Stomach (tissue), 9 donors: ENCODE data around the gene LDB1. TPM values are rescaled to one million over a fixed set of nuclear protein-coding genes. Genes with fewer than 3 reads are reported as not detected.

Source experiments
- DNase-seq, 2 donors: peaks; one replicate each; pipeline versions ENCODE4 v3.0.0 to v3.0.0-alpha.2; 2013 to 2019
- H3K27ac ChIP-seq, 5 donors: fragments of 200-600 bp in 4 of 5; sonication (generic) in 4 of 5; one replicate each; pipeline ENCODE4 v1.5.1; 2013 to 2019; ENCODE audit warnings: mild to moderate bottlenecking in 1 of 5, moderate library complexity in 1 of 5
- H3K27me3 ChIP-seq, 3 donors: fragments of 200-600 bp; sonication (generic); one replicate each; pipeline ENCODE4 v1.5.1; 2017 to 2019; ENCODE audit warnings: mixed run types in 1 of 3
- H3K36me3 ChIP-seq, 4 donors: fragments of 200-600 bp; sonication (generic); 1 replicate in 3 of 4; 2 replicates in 1 of 4; pipeline ENCODE4 v1.5.1; 2016 to 2019
- H3K4me1 ChIP-seq, 4 donors: fragments of 200-600 bp; sonication (generic); one replicate each; pipeline ENCODE4 v1.5.1; 2016 to 2019
- H3K4me3 ChIP-seq, 4 donors: fragments of 200-600 bp; sonication (generic) in 3 of 4; one replicate each; pipeline ENCODE4 v1.5.1; 2016 to 2019; ENCODE audit warnings: mild to moderate bottlenecking in 1 of 4
- H3K9me3 ChIP-seq, 4 donors: fragments of 200-600 bp; sonication (generic); one replicate each; pipeline ENCODE4 v1.5.1; 2016 to 2019
- CTCF ChIP-seq, 7 experiments: fragments of 450-650 bp in 4 of 7; fragments of 200-600 bp in 3 of 7; sonication (generic) in 3 of 7; IDR thresholded peaks; one replicate each; pipeline ENCODE4 v1.5.1; 2016 to 2019; ENCODE audit warnings: antibody characterized with exemption in 7 of 7, control low read depth in 2 of 7, mild to moderate bottlenecking in 1 of 7
- EP300 ChIP-seq: sonication (generic); formaldehyde crosslinking; IDR thresholded peaks from one replicate; pipeline ENCODE4 v1.6.1; 2017; ENCODE audit warnings: antibody characterized with exemption
- POLR2A ChIP-seq, 4 donors: fragments of 450-650 bp; IDR thresholded peaks; one replicate each; pipeline ENCODE4 v1.6.1; 2016; ENCODE audit warnings: antibody characterized with exemption in 4 of 4, control low read depth in 2 of 4, mild to moderate bottlenecking in 1 of 4, moderate library complexity in 1 of 4
- POLR2AphosphoS5 ChIP-seq, 3 donors: sonication (generic); formaldehyde crosslinking; IDR thresholded peaks; one replicate each; pipeline ENCODE4 v1.6.1; 2016; ENCODE audit warnings: antibody characterized with exemption in 3 of 3
- WGBS, 5 donors: extraction: QIAGEN DNeasy Blood & Tissue Kit in 3 of 5; methylation state at CpG; one replicate each; pipeline versions ENCODE4 v1.1.5 to v1.1.7; 2013 to 2018; 5-methylcytosine and 5-hydroxymethylcytosine counted together
- intact Hi-C: fragments of 100-400 bp; cut with DNase I; formaldehyde crosslinking; loops from one replicate; pipeline ENCODE4 v1.15.1; 2023; ENCODE audit warnings: low total_unique reads
- polyA plus RNA-seq, 3 donors: library from polyadenylated mRNA; stranded (reverse); fragments of 200-250 nt; gene quantifications; one replicate each; pipeline ENCODE4 v1.2.3, GENCODE V29; 2013
- total RNA-seq, 5 donors: library from RNA; depleted of rRNA; stranded (reverse); fragments of >200 nt; gene quantifications; one replicate each; pipeline versions ENCODE4 v1.1.0 to v1.2.3, GENCODE V29; 2014 to 2016
- donor health status: healthy with polysubstance abuse.
- donor health status: Bipolar disorder and iron deficiency.
- donor health status: healthy.

The LDB1 gene
- total and polyA plus RNA-seq, 8 donors = 20.4 to 43.7 (median 28.2) TPM

DNA sequence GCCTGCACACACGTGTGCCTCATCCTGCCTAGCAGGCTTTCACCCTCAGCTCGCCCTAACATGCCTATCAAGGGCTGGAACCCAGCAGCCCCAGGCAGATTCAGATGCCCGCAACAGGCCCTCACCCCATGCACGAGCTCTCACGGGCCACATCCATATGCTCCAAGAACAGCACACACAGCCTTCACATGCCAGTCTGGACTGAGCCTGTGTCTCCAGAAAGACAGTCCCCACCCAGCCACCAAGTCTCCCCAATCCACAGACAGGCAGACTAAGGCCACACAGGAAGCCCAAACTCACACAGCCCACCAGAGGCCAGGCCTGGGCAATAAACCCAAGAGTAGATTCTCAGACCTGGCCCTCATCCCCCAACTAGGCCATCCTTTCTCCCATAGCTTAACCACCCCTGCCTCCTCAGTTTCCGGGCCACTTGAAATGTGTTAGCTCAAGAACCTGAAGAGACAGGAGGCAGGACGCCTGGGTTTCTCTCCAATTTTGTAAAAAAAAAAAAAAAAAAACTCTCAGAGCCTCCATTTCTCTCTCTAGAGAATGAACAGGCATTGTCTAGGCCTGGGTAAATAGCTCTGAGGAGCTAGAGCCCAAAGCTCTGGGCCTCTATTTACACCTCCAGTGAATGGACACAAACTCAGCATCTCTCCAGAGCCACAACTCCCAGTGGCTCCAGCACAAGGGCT, 6.8 kb downstream of the LDB1 start:
- peak overlapping the region; percentile 62 to 83 (median 76) for H3K4me3 ChIP-seq

GRCh38 chr10:102112210-102112817, 7.9 kb downstream of the LDB1 start:
- WGBS, 5 donors = 30 to 67% (median 53%) methylated on average over 2 to 3 of the region's 3 CpGs
- no peaks in the 10 kb centered on the region for H3K9me3 ChIP-seq
- no peak for TF ChIP-seq CTCF (IDR thresholded peaks at IDR 0.05)
- TF ChIP-seq EP300 = no peak
- no peak for TF ChIP-seq POLR2AphosphoS5 (IDR thresholded peaks at IDR 0.05)
- TF ChIP-seq POLR2A (IDR thresholded peaks at IDR 0.05) = no peak
- intact Hi-C loops = no loop called here
- DNase-seq = no peak
- peak overlapping the region in 1 of 4 donors; percentile 83 for H3K4me3 ChIP-seq
- no peaks in the 10 kb centered on the region for H3K27me3 ChIP-seq
- H3K4me1 ChIP-seq = peaks cover 44 to 54% (median 50%) of the 10 kb centered on the region in 4 donors
- H3K36me3 ChIP-seq = peaks cover 44 to 46% (median 45%) of the 10 kb centered on the region in 4 donors
- H3K27ac ChIP-seq = no peak overlapping the region

More for the DNA sequence above, 6.8 kb downstream of the LDB1 start:
- H3K36me3 ChIP-seq = peaks cover 33 to 35% (median 34%) of the 10 kb centered on the region in 4 donors
- TF ChIP-seq CTCF (IDR thresholded peaks at IDR 0.05) (no peak), POLR2AphosphoS5 (IDR thresholded peaks at IDR 0.05) (no peak), POLR2A (IDR thresholded peaks at IDR 0.05) (no peak), EP300 (no peak)
- no peaks in the 10 kb centered on the region for H3K27me3 ChIP-seq
- WGBS, 5 donors = 33 to 57% (median 35%) methylated on average over 4 to 7 of the region's 7 CpGs
- peaks cover 55 to 65% (median 60%) of the 10 kb centered on the region in 4 donors for H3K4me1 ChIP-seq
- H3K9me3 ChIP-seq = no peaks in the 10 kb centered on the region
- DNase-seq = peak in 1 of 2 donors; percentile 28
- H3K27ac ChIP-seq = peak overlapping the region in 3 of 5 donors; percentile 87 to 99 (median 95)
- intact Hi-C loops = no loop called here

DNA sequence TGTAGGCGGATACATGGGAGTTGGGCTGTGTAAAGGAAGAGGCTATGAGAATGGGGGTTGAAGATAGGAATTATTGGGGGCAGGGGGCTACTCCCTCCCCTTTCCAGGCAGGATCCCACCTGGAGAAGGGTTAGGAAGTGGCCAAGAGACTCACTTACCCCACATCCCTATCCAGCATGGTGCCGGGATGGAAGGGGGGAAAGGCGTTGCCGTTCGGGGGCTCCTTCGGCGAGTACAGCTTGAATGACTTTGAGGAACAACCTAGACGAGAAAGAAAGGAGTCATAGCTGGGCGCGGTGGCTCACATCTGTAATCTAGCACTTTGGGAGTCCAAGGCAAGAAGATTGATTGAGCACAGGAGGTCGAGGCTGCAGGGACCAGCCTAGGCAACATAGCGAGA, 8.9 kb downstream of the LDB1 start:
- Histone ChIP-seq H3K27ac (no peak overlapping the region), H3K9me3 (no peaks in the 10 kb centered on the region), H3K4me3 (no peak overlapping the region), H3K27me3 (no peaks in the 10 kb centered on the region), H3K36me3 (peaks cover 46 to 55% (median 53%) of the 10 kb centered on the region in 4 donors), H3K4me1 (peaks cover 34 to 44% (median 39%) of the 10 kb centered on the region in 4 donors)
- intact Hi-C loops = no loop called here
- WGBS, 5 donors = 89 to 93% (median 92%) methylated on average over 12 of the region's 12 CpGs
- no peak for DNase-seq
- TF ChIP-seq POLR2A (IDR thresholded peaks at IDR 0.05) (no peak), CTCF (IDR thresholded peaks at IDR 0.05) (no peak), POLR2AphosphoS5 (IDR thresholded peaks at IDR 0.05) (no peak), EP300 (no peak)

DNA sequence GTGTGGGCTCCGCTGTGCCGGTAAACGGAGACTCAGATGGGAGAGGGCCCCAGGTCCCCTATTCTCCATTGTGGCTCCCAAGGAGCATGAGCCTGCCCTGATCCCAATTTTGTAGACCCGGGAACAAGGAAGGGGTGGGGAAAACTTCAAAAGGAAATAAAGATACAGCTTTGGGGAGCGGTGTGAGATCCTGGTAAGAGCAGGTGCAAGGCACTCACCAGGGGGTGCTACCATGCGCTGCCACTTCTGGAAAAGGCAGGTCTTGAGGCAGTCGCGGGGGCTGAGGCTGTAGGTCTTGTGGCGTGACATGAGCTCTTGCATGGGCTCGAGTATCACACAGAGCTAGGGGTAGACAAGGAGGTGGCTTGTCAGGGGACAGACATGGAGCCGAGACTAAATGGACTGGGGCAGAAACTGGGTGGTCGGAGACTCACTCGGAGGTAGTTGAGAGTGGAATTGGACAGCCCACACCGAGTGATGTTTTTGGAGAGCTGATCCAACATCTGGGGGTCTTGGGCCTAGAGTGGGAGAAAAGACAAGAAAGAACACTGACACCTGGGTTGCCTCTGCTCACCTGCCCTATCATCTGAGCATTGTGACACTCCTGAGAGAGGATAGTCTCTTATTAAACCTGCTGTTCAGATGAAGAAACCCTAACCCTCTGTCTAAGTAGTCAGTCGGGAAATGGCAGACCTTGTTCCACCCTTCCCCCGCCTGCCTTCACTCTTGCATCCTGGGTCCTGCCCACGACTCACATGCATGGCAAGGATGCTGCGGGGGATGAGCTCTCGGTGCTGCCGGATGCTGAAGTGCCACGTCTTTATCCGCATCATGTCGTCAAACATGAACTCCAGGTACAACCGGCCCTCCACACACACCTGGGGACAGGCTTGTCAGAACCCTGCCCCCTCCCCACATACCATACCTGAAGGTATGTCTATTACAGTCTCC, 10.7 kb downstream of the LDB1 start:
- TF ChIP-seq CTCF (IDR thresholded peaks at IDR 0.05) (no peak), POLR2A (IDR thresholded peaks at IDR 0.05) (no peak), EP300 (no peak), POLR2AphosphoS5 (IDR thresholded peaks at IDR 0.05) (no peak)
- Histone ChIP-seq H3K9me3 (no peaks in the 10 kb centered on the region), H3K4me1 (peaks cover 20 to 28% (median 25%) of the 10 kb centered on the region in 4 donors), H3K36me3 (peaks cover 46 to 62% (median 54%) of the 10 kb centered on the region in 4 donors), H3K27me3 (no peaks in the 10 kb centered on the region), H3K27ac (no peak overlapping the region), H3K4me3 (no peak overlapping the region)
- intact Hi-C loops = no loop called here
- no peak for DNase-seq
- WGBS, 5 donors = 87 to 93% (median 92%) methylated on average over 24 of the region's 24 CpGs
